ENCODE measurements around the gene LIPA.
"Not testable (repeated sequence)": the region's sequence is repeated elsewhere in the genome, so short reads cannot be mapped to it uniquely, and the experiment has no call there.

Gene LIPA

GRCh38 chr10:89207181-89207800, 44.3 kb downstream of the LIPA start, which contains the start of gene CH25H:
Gene CH25H, minus strand, starts transcription at chr10:89207317. Its CDS starts 25 bp downstream, at chr10:89207292.
- DNase-seq, result no peak

- DNase-seq, result no peak
These were observed 45.0 kb downstream of the LIPA start for GRCh38 chr10:89206402-89207180.

- DNase-seq, result no peak
These were observed 46.9 kb downstream of the LIPA start for GRCh38 chr10:89204621-89205185.

GRCh38 chr10:89203237-89203636, 48.3 kb downstream of the LIPA start:
- DNase-seq, result no peak

- no peak for DNase-seq
These were observed 49.5 kb downstream of the LIPA start for GRCh38 chr10:89202033-89202425.

- no peak for DNase-seq
These were observed 50.1 kb downstream of the LIPA start for GRCh38 chr10:89201345-89202032.

- no peak for DNase-seq
These were observed 54.1 kb downstream of the LIPA start for GRCh38 chr10:89197473-89197872.

- DNase-seq, result not testable (repeated sequence)
These were observed 60.3 kb downstream of the LIPA start for GRCh38 chr10:89191301-89191700.

- DNase-seq, result no peak
These were observed 62.3 kb downstream of the LIPA start for GRCh38 chr10:89189211-89189734.

GRCh38 chr10:89185658-89186057, 65.9 kb downstream of the LIPA start:
- DNase-seq, result no peak

- DNase-seq, result no peak
These were observed 66.9 kb downstream of the LIPA start for GRCh38 chr10:89184638-89185037.

GRCh38 chr10:89183571-89183970, 68.0 kb downstream of the LIPA start:
- no peak for DNase-seq

GRCh38 chr10:89182894-89183293, 68.7 kb downstream of the LIPA start:
- no peak for DNase-seq

- DNase-seq, result no peak
These were observed 75.8 kb downstream of the LIPA start for GRCh38 chr10:89175816-89176215.

- no peak for DNase-seq
These were observed 78.5 kb downstream of the LIPA start for GRCh38 chr10:89173075-89173474.

GRCh38 chr10:89171996-89172395, 79.6 kb downstream of the LIPA start:
- no peak for DNase-seq

GRCh38 chr10:89171263-89171872, 80.2 kb downstream of the LIPA start:
- DNase-seq, result no peak

- DNase-seq, result not testable (repeated sequence)
These were observed 83.1 kb downstream of the LIPA start for GRCh38 chr10:89168354-89168900.

GRCh38 chr10:89167915-89168314, 83.7 kb downstream of the LIPA start:
- no peak for DNase-seq

- DNase-seq, result no peak
These were observed 85.7 kb downstream of the LIPA start for GRCh38 chr10:89165923-89166322.

- DNase-seq, result no peak
These were observed 86.7 kb downstream of the LIPA start for GRCh38 chr10:89164920-89165319.

- peak; percentile 30 for DNase-seq
These were observed 87.5 kb downstream of the LIPA start for GRCh38 chr10:89164080-89164479.
